Gastrocnemius medialis (tissue), 4 donors: ENCODE data around the gene S100A4.

Experiments
- POLR2A ChIP-seq, 2 donors: fragments of 450-650 bp; IDR thresholded peaks; one replicate each; pipeline ENCODE4 v1.6.1; 2017; ENCODE audit warnings: antibody characterized with exemption in 2 of 2, mild to moderate bottlenecking in 2 of 2, moderate library complexity in 2 of 2
- TF ChIP-seq, protein P1 (sequence below), 5 experiments: fragments of 450-650 bp in 3 of 5; fragments of 200-600 bp in 2 of 5; sonication (generic) in 2 of 5; IDR thresholded peaks in 4 of 5; conservative IDR thresholded peaks in 1 of 5; 1 replicate in 4 of 5; 2 replicates in 1 of 5; pipeline ENCODE4 v1.5.1; 2016 to 2019; ENCODE audit warnings: antibody characterized with exemption in 5 of 5, mild to moderate bottlenecking in 3 of 5, moderate library complexity in 3 of 5

DNA sequence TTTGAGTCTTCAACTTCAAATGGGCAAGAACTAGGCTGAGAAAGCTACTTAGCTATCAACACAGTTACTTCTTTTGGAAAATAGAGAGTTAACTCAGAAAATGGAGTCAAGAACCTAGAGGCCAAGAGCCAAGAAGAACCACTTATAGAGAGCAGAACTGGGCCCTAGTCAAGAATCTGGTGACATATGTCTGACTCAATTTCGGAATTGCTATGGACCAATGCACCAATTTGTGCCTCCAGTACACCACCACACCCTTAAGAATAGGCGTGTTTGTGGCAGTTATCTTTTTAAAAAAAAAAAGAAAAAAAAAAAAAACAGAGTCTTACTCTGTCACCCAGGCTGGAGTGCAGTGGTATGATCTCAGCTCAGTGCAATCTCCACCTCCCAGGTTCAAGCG lies 12.3 kb upstream of the S100A4 start:
- TF ChIP-seq, protein P1, sequence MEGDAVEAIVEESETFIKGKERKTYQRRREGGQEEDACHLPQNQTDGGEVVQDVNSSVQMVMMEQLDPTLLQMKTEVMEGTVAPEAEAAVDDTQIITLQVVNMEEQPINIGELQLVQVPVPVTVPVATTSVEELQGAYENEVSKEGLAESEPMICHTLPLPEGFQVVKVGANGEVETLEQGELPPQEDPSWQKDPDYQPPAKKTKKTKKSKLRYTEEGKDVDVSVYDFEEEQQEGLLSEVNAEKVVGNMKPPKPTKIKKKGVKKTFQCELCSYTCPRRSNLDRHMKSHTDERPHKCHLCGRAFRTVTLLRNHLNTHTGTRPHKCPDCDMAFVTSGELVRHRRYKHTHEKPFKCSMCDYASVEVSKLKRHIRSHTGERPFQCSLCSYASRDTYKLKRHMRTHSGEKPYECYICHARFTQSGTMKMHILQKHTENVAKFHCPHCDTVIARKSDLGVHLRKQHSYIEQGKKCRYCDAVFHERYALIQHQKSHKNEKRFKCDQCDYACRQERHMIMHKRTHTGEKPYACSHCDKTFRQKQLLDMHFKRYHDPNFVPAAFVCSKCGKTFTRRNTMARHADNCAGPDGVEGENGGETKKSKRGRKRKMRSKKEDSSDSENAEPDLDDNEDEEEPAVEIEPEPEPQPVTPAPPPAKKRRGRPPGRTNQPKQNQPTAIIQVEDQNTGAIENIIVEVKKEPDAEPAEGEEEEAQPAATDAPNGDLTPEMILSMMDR (IDR thresholded peaks at IDR 0.05 in 4 of 5, conservative IDR thresholded peaks at IDR 0.05 in 1 of 5) = no peak
- no peak for TF ChIP-seq POLR2A (IDR thresholded peaks at IDR 0.05)
